Skin epidermis (tissue), 12 donors: ENCODE results near the gene SCNN1A.

ENCODE experiments used
- H3K27ac ChIP-seq, 21 experiments: fragments of 200-600 bp; sonication (generic) in 11 of 21; one replicate each; pipeline ENCODE4 v1.5.0; 2020; ENCODE audit warnings: mild to moderate bottlenecking in 3 of 21, inconsistent platforms in 2 of 21, moderate library complexity in 2 of 21
- H3K4me3 ChIP-seq, 7 experiments: fragments of 200-600 bp; sonication (generic) in 2 of 7; one replicate each; pipeline ENCODE4 v1.5.0; 2020; ENCODE audit warnings: inconsistent platforms in 2 of 7, mild to moderate bottlenecking in 2 of 7, moderate library complexity in 1 of 7

SCNN1A gene

GRCh38 chr12:6311822-6312528, 63.4 kb downstream of the SCNN1A start:
- Histone ChIP-seq H3K4me3 (no peak overlapping the region), H3K27ac (peak overlapping the region in 19 of 21 experiments; percentile 15 to 90 (median 76))

GRCh38 chr12:6310771-6311610, 64.4 kb downstream of the SCNN1A start:
- Histone ChIP-seq H3K4me3 (peak overlapping the region; percentile 16 to 56 (median 41)), H3K27ac (peak overlapping the region in 19 of 21 experiments; percentile 17 to 90 (median 72))

GRCh38 chr12:6307529-6307928, 67.8 kb downstream of the SCNN1A start:
- Histone ChIP-seq H3K4me3 (no peak overlapping the region), H3K27ac (no peak overlapping the region)

- Histone ChIP-seq H3K27ac (peak overlapping the region in 3 of 21 experiments; percentile 14 to 44 (median 28)), H3K4me3 (no peak overlapping the region)
Observed at GRCh38 chr12:6306599-6307220, 68.7 kb downstream of the SCNN1A start.

GRCh38 chr12:6306151-6306550, 69.2 kb downstream of the SCNN1A start:
- Histone ChIP-seq H3K27ac (peak overlapping the region in 1 of 21 experiments; percentile 14), H3K4me3 (no peak overlapping the region)

GRCh38 chr12:6303071-6303470, 72.3 kb downstream of the SCNN1A start:
- no peak overlapping the region for H3K27ac ChIP-seq
- H3K4me3 ChIP-seq = no peak overlapping the region

GRCh38 chr12:6302621-6303020, 72.7 kb downstream of the SCNN1A start:
- H3K27ac ChIP-seq = no peak overlapping the region
- H3K4me3 ChIP-seq = no peak overlapping the region

GRCh38 chr12:6301721-6302120, 73.6 kb downstream of the SCNN1A start:
- Histone ChIP-seq H3K4me3 (no peak overlapping the region), H3K27ac (no peak overlapping the region)

GRCh38 chr12:6297170-6297569, 78.2 kb downstream of the SCNN1A start:
- Histone ChIP-seq H3K4me3 (no peak overlapping the region), H3K27ac (no peak overlapping the region)
